H9 (cell line): ENCODE measurements around the gene COL19A1. TPM values are rescaled to one million over a fixed set of nuclear protein-coding genes. Genes with fewer than 3 reads are reported as not detected.

Experiments used
- DNase-seq: peaks from one replicate; pipeline ENCODE4 v3.0.0-alpha.2; 2017
- H2AFZ ChIP-seq: one replicate; pipeline ENCODE4 v1.6.1; 2013; ENCODE audit warnings: mild to moderate bottlenecking, low read length, control low read depth, moderate library complexity
- H2AK5ac ChIP-seq: 2 replicates; pipeline ENCODE4 v1.6.1; 2013; ENCODE audit warnings: low read length, control low read depth, mixed read lengths; ENCODE audit not compliant: insufficient read length
- H2BK120ac ChIP-seq: one replicate; pipeline ENCODE4 v1.6.1; 2013; ENCODE audit warnings: low read depth, mild to moderate bottlenecking, low read length, control low read depth, inconsistent platforms; ENCODE audit not compliant: poor library complexity, severe bottlenecking
- H2BK12ac ChIP-seq: 2 replicates; pipeline ENCODE4 v1.6.1; 2013; ENCODE audit warnings: low read length, control low read depth, mixed read lengths, low read depth; ENCODE audit not compliant: insufficient read length
- H2BK15ac ChIP-seq: 2 replicates; pipeline ENCODE4 v1.6.1; 2013; ENCODE audit warnings: low read depth, low read length, control low read depth
- H2BK20ac ChIP-seq: one replicate; pipeline ENCODE4 v1.6.1; 2013; ENCODE audit warnings: low read depth, mild to moderate bottlenecking, low read length, control low read depth, inconsistent platforms; ENCODE audit not compliant: poor library complexity, severe bottlenecking
- H2BK5ac ChIP-seq: 2 replicates; pipeline ENCODE4 v1.6.1; 2013; ENCODE audit warnings: low read length, control low read depth, mixed read lengths; ENCODE audit not compliant: insufficient read length
- H3K14ac ChIP-seq: 2 replicates; pipeline ENCODE4 v1.6.1; 2013; ENCODE audit warnings: low read length, control low read depth; ENCODE audit not compliant: insufficient read depth
- H3K18ac ChIP-seq: 2 replicates; pipeline ENCODE4 v1.6.1; 2013; ENCODE audit warnings: low read depth, mild to moderate bottlenecking, mixed read lengths, low read length, control low read depth; ENCODE audit not compliant: insufficient read length
- H3K23ac ChIP-seq: 2 replicates; pipeline ENCODE4 v1.6.1; 2013; ENCODE audit warnings: low read length, control low read depth, mixed read lengths, low read depth; ENCODE audit not compliant: insufficient read length
- H3K23me2 ChIP-seq: 2 replicates; pipeline ENCODE4 v1.6.1; 2013; ENCODE audit warnings: low read depth, mild to moderate bottlenecking, mixed read lengths, low read length, control low read depth; ENCODE audit not compliant: insufficient read length, poor library complexity, severe bottlenecking
- H3K27ac ChIP-seq: 2 replicates; pipeline ENCODE4 v1.5.1; 2013; ENCODE audit warnings: low read length, control low read depth, mixed read lengths, low read depth; ENCODE audit not compliant: insufficient read length
- H3K27me3 ChIP-seq: 2 replicates; pipeline ENCODE4 v1.6.1; 2013; ENCODE audit warnings: low read length, control low read depth, inconsistent platforms; ENCODE audit not compliant: insufficient read depth
- H3K4ac ChIP-seq: 2 replicates; pipeline ENCODE4 v1.6.1; 2013; ENCODE audit warnings: low read depth, mild to moderate bottlenecking, control low read depth, inconsistent platforms, low read length, moderate library complexity
- H3K4me1 ChIP-seq: 2 replicates; pipeline ENCODE4 v1.6.1; 2013; ENCODE audit warnings: low read length, control low read depth, inconsistent platforms; ENCODE audit not compliant: insufficient read depth
- H3K4me2 ChIP-seq: 2 replicates; pipeline ENCODE4 v1.6.1; 2013; ENCODE audit warnings: low read length, control low read depth, mixed read lengths; ENCODE audit not compliant: insufficient read length, insufficient read depth
- H3K56ac ChIP-seq: 2 replicates; pipeline ENCODE4 v1.6.1; 2013; ENCODE audit warnings: low read depth, mild to moderate bottlenecking, mixed read lengths, low read length, control low read depth; ENCODE audit not compliant: insufficient read length
- H3K79me1 ChIP-seq: 2 replicates; pipeline ENCODE4 v1.6.1; 2013; ENCODE audit warnings: low read depth, mild to moderate bottlenecking, moderate library complexity, low read length, control low read depth, inconsistent platforms; ENCODE audit not compliant: insufficient read depth, poor library complexity, severe bottlenecking
- H3K79me2 ChIP-seq: 2 replicates; pipeline ENCODE4 v1.6.1; 2013; ENCODE audit warnings: low read length, control low read depth, inconsistent platforms; ENCODE audit not compliant: insufficient read depth
- H3K9ac ChIP-seq: 2 replicates; pipeline ENCODE4 v1.6.1; 2013; ENCODE audit warnings: low read length, control low read depth, mixed read lengths; ENCODE audit not compliant: insufficient read length; ENCODE audit errors: extremely low read depth
- H3K9me3 ChIP-seq: one replicate; pipeline ENCODE4 v1.6.1; 2013; ENCODE audit warnings: low read depth, low read length, inconsistent platforms; ENCODE audit not compliant: control insufficient read depth
- H3T11ph ChIP-seq: one replicate; pipeline ENCODE4 v1.6.1; 2013; ENCODE audit warnings: mild to moderate bottlenecking, low read length, control low read depth, inconsistent platforms
- H4K20me1 ChIP-seq: one replicate; pipeline ENCODE4 v1.6.1; 2013; ENCODE audit not compliant: control insufficient read depth, insufficient read length, insufficient read depth
- H4K5ac ChIP-seq: 2 replicates; pipeline ENCODE4 v1.6.1; 2013; ENCODE audit warnings: low read depth, mild to moderate bottlenecking, mixed read lengths, low read length, control low read depth; ENCODE audit not compliant: insufficient read length
- H4K8ac ChIP-seq: replicated peaks from 2 replicates; pipeline ENCODE4 v1.6.1; 2013; ENCODE audit warnings: low read length, control low read depth, mixed read lengths, low read depth; ENCODE audit not compliant: insufficient read length
- H4K91ac ChIP-seq: 2 replicates; pipeline ENCODE4 v1.6.1; 2013; ENCODE audit warnings: low read depth, mild to moderate bottlenecking, moderate library complexity, mixed read lengths, low read length, control low read depth; ENCODE audit not compliant: insufficient read length
- H3K27ac Mint-ChIP-seq, 3 experiments: 2 replicates in 2 of 3; 3 replicates in 1 of 3; pipeline ENCODE4 v1.8.0; 2020 to 2021; ENCODE audit warnings: mixed read lengths in 3 of 3, mild to moderate bottlenecking in 1 of 3, moderate library complexity in 1 of 3
- H3K27me3 Mint-ChIP-seq: 2 replicates; pipeline ENCODE4 v1.8.0; 2021; ENCODE audit warnings: low read depth, mild to moderate bottlenecking, moderate library complexity, mixed read lengths
- H3K36me3 Mint-ChIP-seq, 3 experiments: 2 replicates in 2 of 3; 3 replicates in 1 of 3; pipeline ENCODE4 v1.8.0; 2020 to 2021; ENCODE audit warnings: low read depth in 3 of 3, mixed read lengths in 3 of 3; ENCODE audit not compliant: insufficient read depth in 1 of 3
- H3K4me1 Mint-ChIP-seq, 2 experiments: 2 replicates each; pipeline ENCODE4 v1.8.0; 2020; ENCODE audit warnings: mixed read lengths in 2 of 2
- H3K4me3 Mint-ChIP-seq, 2 experiments: 2 replicates in 1 of 2; 3 replicates in 1 of 2; pipeline ENCODE4 v1.8.0; 2020 to 2021; ENCODE audit warnings: mild to moderate bottlenecking in 2 of 2, mixed read lengths in 2 of 2, moderate library complexity in 1 of 2
- H3K9me3 Mint-ChIP-seq, 2 experiments: 2 replicates in 1 of 2; 3 replicates in 1 of 2; pipeline ENCODE4 v1.8.0; 2020; ENCODE audit warnings: mild to moderate bottlenecking in 2 of 2, mixed read lengths in 2 of 2, moderate library complexity in 1 of 2
- WGBS: extraction: QIAGEN DNeasy Blood & Tissue Kit; methylation state at CpG from one replicate; pipeline ENCODE4 v1.1.7; 2013; ENCODE audit warnings: missing lambda C conversion rate, low lambda C conversion rate, mixed read lengths; ENCODE audit not compliant: insufficient read length; ENCODE audit errors: extremely low coverage; 5-methylcytosine and 5-hydroxymethylcytosine counted together
- total RNA-seq: library from RNA; stranded (reverse); gene quantifications from 2 replicates; pipeline ENCODE4 v1.2.1, GENCODE V29; 2021
- TF ChIP-seq, protein P1 (sequence below): fragments of 200-600 bp; sonication (generic); conservative IDR thresholded peaks from 3 replicates; pipeline ENCODE4 v1.8.0; 2021; ENCODE audit warnings: antibody characterized with exemption, mild to moderate bottlenecking

COL19A1 gene
- total RNA-seq, 1 experiment from 2014 or later = not detected

DNA sequence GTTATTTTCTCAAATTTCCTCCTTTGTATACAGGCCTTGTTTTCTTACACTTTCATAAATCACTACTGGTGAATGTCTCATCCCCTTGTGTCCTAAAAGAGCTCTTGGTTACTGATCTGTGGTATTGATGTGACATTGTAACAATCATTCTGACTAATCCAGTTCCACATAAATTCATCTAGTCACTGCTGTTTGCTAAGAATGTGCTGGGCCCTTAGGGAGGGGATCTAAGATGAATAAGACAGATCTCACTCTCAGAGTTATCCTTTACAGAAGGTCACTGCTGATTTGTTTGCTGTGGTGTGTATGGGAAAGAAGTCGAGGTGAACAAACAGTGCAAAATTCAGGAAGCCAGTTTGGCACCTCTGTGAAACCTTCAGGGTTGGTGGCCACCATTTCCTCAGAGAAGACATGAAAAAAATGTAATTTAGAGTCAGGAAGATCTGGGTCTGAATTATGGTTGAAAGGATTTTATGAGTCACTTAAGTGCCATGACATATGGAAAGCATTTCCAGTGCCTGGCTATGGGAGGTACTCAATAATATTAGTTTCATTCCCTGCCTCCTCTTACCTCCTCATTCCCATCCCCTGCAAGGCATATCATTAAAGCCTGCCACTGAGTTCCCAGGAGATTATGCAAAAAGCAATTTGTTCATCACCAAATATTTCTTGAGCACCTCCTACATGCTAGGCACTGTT is 314.7 kb downstream of the COL19A1 start:
- Histone ChIP-seq H3K4ac (no peak overlapping the region), H2BK120ac (no peak overlapping the region), H2BK12ac (no peak overlapping the region), H2BK20ac (no peak overlapping the region), H3K56ac (no peak overlapping the region), H4K5ac (no peak overlapping the region), H4K20me1 (no peaks in the 10 kb centered on the region), H3K27me3 (no peaks in the 10 kb centered on the region), H3K79me1 (no peaks in the 10 kb centered on the region), H3K23ac (no peak overlapping the region), H3K9ac (no peak overlapping the region), H4K91ac (no peak overlapping the region), H2BK15ac (no peak overlapping the region), H3K18ac (no peak overlapping the region), H3K23me2 (no peaks in the 10 kb centered on the region), H3K27ac (no peak overlapping the region), H3K9me3 (no peaks in the 10 kb centered on the region), H3T11ph (no peak overlapping the region), H3K79me2 (no peaks in the 10 kb centered on the region), H2BK5ac (no peak overlapping the region), H3K4me2 (no peak overlapping the region), H2AK5ac (no peak overlapping the region), H3K4me1 (no peaks in the 10 kb centered on the region), H2AFZ (no peak overlapping the region), H4K8ac (no peak overlapping the region), H3K14ac (no peak overlapping the region)
- H3K4me3 Mint-ChIP-seq = no peak overlapping the region
- DNase-seq = no peak
- TF ChIP-seq, protein P1, sequence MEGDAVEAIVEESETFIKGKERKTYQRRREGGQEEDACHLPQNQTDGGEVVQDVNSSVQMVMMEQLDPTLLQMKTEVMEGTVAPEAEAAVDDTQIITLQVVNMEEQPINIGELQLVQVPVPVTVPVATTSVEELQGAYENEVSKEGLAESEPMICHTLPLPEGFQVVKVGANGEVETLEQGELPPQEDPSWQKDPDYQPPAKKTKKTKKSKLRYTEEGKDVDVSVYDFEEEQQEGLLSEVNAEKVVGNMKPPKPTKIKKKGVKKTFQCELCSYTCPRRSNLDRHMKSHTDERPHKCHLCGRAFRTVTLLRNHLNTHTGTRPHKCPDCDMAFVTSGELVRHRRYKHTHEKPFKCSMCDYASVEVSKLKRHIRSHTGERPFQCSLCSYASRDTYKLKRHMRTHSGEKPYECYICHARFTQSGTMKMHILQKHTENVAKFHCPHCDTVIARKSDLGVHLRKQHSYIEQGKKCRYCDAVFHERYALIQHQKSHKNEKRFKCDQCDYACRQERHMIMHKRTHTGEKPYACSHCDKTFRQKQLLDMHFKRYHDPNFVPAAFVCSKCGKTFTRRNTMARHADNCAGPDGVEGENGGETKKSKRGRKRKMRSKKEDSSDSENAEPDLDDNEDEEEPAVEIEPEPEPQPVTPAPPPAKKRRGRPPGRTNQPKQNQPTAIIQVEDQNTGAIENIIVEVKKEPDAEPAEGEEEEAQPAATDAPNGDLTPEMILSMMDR = no peak
- no CpG with 5 or more reads among the region's 1 CpG for WGBS
- H3K27me3 Mint-ChIP-seq = no peaks in the 10 kb centered on the region
- 0 out of 5 replicates have a peak, but pooled peaks cover 0 to 3% of the 10 kb centered on the region in 2 experiments for H3K9me3 Mint-ChIP-seq
- no peaks in the 10 kb centered on the region for H3K4me1 Mint-ChIP-seq
- H3K36me3 Mint-ChIP-seq = no peaks in the 10 kb centered on the region; a peak in 1 of 7 replicates
- no peak overlapping the region for H3K27ac Mint-ChIP-seq
